HL-60/S4 treated with retinoic acid at 250 ng/mL for 4 days and 3 days (cell line): ENCODE measurements around the gene PSKH1.

Experiments used
- in situ Hi-C: fragments of 300-500 bp; cut with MboI; formaldehyde crosslinking; loops from 2 replicates; pipeline ENCODE4 v1.7.0; 2022; ENCODE audit warnings: low sequenced_read_pairs

Gene PSKH1

DNA sequence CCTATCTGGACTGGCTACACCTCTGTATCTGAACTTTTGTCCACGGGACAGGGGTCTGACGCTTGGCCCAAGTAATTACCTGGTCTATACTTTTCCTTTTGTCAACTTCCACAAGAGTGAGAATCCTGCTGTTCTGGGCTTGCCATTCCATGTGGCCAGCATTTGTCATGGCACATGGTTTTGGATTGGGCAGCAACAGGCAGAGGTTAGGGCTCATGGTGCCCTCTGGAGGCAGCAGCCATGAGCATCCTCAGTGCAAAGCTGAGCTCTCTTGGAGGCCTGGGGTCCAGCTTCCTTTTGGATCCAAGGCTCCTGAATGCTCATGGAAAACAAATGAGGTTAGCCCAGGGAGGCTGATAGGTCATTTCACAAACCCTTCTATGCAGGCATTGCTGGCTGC, 27.7 kb upstream of the PSKH1 start:
- in situ Hi-C loops = no loop called here

DNA sequence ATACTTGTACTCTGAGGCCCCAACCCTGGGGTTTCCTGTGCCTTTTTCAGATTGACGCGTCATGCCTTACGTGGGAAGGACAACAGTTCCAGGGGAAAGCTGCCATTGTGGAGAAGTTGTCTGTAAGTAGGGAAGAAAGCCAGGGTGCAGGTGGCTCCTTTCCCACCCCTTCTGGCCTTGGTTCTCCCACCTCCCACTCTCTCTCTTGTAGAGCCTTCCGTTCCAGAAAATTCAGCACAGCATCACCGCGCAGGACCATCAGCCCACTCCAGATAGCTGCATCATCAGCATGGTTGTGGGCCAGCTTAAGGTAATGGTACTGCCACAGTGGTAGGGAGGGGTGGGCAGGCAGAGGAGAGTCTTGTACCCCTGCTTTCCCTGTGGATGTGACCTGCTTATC, 24.8 kb upstream of the PSKH1 start:
- in situ Hi-C loops = no loop called here

DNA sequence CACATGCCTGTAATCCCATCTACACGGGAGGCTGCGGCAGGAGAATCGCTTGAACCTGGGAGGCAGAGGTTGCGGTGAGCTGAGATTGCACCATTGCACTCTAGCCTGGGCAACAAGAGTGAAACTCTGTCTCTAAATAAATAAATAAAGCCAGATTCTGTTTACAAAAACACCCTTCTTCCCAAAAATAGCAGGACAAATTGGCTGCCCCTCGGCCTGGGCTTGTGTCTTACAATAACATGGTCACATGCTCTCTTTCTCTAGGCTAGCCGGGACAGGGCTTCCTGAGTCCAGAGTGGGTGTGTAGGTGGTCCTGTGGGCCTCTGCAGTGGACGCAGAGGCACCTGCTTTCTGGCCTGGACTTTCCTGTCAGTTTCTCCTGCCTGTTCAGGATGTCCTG, 23.4 kb upstream of the PSKH1 start:
- in situ Hi-C loops = no loop called here

DNA sequence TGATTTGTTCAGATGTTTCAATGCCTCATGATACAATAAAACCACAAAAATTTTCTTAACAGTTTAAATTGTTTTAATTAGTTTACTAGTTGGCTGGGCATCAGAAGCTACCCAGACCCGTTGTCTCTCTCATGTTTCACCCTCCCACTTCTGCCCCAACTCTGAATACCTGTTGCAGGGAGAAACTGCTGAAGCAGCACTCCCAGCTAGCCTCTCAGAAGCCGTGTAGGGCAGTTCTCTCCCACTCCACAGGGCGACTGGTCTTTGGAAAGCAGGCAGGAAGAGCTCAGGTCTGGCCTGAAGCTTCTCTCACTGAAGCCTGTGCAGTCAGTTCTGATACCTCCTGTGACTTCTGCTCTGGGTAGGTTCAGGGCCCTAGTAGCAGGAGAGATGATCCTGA, 21.8 kb upstream of the PSKH1 start:
- in situ Hi-C loops = no loop called here

DNA sequence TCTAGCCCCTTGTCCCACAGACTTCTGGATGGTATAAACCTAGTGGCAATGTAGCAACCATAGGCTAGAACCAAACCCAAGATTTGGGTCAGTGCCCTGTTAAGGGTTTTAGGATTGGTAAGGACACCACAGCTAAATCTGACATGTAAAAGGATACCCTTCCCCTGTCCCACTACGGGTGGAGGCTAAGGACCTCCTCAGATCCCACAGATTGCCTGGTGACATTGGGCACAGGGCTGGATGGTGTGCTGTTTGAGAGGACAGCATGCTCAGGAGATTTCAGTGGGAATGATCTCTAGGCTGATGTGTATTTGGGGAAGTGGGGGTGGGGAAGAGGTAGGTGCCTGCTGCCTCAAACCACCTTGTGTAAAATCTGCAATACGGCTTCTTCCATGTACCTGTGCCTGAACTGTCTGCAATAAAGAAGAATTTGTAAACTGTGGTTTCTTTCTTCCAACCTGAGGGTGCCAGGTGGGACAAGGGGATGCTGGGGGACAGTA, 20.9 kb upstream of the PSKH1 start:
- in situ Hi-C loops = no loop called here

DNA sequence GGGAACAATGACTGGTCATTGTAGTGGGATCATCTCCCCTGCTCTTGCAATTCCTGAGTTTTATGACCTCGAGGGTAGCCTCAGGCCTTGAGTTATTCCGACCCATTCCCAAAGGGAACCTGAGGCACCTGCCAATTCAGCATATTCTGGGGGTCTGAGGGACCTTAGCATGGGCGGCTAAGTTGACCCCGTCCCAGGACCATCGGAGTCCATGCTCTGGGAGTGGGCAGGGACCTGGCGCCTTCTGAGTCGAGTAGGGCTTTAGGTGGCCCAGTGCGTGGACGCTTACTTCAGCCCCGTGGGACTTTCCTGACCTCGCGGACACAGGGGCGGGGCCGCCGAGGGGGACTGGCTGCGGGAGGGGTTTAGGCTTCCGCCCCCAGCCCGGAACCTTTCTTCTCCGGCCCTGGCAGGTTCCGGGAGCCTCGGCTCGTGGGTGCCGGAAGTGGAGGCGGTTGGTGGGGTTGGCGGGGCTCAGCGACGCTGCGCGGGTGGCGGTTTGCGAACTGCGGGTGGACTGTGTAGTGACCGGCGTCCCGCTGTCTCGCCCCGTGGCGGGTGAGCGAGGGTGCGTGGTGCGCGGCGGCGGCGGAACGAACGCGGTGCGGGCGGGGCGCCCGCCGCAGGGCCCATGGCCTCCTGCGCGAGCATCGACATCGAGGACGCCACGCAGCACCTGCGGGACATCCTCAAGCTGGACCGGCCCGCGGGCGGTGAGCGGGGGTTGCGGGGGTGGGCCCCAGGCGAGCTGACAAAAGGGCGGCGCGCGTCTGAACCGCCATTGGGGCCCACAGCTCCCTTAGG, 20.2 kb upstream of the PSKH1 start, which contains the start of gene EDC4:
Gene EDC4, plus strand, starts transcription at position 422 of the 804 bp plus-strand sequence. Its CDS starts 210 bp downstream, at position 632.
- in situ Hi-C loops = no loop called here

DNA sequence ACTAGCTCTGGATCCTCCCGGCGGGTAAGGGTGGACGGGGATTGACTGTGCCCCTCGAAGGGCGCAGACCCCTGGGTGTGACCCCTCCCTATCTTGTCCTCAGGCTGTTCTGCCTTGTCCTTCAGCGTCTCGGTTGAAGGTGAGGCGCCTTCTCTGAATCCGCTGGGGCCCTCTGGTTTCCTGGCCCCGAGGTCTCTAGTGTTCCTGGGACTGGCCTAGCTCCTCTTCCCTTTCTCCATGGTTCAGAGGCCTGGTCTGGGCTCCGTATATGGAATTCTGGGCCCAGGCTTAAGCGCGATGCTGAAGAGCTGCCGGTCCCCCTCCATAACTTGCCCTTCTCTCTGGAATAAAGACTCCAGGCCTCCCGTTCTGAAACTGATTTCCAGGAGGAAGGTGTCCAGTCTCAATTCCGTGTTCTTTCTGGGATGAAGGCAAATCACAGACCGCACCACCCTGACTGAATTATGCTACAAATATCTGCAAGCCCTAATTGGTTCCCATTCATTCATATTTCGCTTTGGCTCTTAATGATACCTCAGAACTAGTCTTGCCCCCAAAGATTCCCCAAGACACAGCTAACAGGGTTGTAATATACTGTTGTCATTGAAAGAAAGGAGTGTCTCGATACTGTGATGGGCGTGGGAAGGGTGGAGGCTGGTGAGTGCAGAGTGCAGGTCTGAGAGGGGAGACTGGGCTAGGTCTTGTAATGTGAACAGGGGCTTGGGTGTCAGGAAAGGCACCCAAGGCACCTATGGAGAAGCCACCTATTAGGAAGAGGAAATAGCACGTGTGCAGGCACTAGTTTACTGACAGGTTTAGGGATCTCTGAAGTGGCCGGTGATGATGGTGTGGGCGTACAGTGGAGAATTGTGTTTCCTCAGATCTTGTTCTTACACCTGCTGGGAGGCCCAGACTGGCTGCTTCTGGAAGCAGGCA, 19.4 kb upstream of the PSKH1 start:
- in situ Hi-C loops = no loop called here

DNA sequence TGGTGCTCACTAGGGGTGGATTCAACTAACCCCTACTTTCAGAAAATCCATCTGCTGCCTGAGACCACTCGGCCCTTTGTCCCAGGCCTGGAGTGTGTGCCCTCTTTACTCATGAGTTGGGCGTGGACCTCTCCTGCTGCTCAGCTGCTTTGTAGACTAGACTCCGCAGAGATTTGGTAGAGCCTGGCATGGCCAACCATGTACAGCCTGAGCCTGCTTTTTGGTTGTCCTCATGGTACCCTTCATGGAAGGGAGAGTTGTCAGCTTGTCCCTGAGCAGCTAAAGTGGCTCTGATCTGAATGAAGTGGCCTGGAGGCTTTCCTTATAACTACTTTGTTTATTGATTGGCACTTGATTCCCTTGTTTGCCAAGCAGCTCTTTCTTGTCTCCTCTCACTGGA, 18.7 kb upstream of the PSKH1 start:
- in situ Hi-C loops = no loop called here

DNA sequence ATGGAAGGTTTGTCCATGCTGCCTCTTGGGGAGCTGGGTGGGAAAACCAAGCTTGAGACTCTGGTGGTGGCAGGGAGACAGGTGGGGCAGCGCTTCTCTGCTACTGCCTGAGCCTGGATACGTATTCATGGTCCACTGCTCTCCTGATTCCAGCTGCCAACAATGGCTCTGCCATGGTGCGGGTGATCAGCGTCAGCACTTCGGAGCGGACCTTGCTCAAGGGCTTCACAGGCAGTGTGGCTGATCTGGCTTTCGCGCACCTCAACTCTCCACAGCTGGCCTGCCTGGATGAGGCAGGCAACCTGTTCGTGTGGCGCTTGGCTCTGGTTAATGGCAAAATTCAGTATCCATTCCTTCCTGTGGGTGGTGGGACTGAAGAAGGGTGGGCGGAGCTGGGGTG, 16.0 kb upstream of the PSKH1 start:
- in situ Hi-C loops = no loop called here

DNA sequence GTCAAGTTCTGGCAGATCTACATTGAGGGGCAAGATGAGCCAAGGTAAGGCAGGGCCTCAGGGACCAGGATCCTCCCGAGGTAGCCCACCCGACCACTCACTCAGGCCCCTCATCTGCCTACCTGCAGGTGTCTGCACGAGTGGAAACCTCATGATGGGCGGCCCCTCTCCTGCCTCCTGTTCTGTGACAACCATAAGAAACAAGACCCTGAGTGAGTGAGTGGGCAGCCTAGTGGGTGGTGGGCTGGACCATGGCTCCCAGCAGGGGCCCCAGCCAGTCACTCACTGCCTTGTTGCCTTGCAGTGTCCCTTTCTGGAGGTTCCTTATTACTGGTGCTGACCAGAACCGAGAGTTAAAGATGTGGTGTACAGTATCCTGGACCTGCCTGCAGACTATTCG, 14.8 kb upstream of the PSKH1 start:
- in situ Hi-C loops = no loop called here

DNA sequence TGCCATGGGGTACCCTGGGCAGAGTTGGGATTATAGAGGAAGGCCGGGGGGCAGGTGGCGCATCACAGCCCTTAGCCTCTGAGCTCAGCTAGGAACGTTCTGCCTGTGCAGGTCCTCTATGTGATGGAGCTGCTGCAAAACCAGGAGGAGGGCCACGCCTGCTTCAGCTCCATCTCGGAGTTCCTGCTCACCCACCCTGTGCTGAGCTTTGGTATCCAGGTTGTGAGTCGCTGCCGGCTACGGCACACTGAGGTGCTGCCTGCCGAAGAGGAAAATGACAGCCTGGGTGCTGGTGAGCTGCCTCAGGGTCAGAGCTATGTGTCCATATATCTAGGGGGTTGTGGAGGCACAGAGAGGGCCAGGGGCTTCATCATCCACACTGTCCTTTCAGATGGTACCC, 14.2 kb upstream of the PSKH1 start:
- in situ Hi-C loops = no loop called here

DNA sequence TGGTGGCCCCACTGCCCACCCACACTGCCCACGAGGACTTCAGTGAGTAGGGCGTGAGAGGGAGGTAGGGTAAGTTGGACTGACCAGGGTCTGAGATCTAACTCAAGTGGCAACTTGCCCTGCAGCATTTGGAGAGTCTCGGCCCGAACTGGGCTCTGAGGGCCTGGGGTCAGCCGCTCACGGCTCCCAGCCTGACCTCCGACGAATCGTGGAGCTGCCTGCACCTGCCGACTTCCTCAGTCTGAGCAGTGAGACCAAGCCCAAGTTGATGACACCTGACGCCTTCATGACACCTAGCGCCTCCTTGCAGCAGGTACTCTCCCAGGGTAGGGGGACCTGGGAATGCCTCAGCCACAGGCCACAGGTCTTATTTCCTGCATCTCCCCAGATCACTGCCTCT, 13.6 kb upstream of the PSKH1 start:
- in situ Hi-C loops = no loop called here

DNA sequence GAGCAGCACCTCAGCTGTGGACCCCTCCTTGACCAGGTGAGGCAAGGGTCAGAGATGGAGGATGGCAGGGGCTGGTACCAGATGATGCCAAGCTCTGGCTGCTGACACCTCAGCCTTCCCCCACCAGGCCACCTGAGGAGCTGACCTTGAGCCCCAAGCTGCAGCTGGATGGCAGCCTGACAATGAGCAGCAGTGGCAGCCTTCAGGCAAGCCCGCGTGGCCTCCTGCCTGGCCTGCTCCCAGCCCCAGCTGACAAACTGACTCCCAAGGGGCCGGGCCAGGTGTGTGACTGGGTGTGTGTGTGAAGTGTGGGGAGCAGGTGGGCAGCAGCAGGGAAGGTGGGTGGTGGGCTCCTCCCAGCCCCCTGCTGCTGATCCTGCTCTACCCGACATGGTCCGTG, 13.1 kb upstream of the PSKH1 start:
- in situ Hi-C loops = no loop called here

DNA sequence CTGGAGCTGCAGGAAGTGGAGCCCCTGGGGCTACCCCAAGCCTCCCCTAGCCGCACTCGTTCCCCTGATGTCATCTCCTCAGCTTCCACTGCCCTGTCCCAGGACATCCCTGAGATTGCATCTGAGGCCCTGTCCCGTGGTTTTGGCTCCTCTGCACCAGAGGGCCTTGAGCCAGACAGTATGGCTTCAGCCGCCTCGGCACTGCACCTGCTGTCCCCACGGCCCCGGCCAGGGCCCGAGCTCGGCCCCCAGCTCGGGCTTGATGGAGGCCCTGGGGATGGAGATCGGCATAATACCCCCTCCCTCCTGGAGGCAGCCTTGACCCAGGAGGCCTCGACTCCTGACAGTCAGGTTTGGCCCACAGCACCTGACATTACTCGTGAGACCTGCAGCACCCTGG, 12.5 kb upstream of the PSKH1 start:
- in situ Hi-C loops = no loop called here

DNA sequence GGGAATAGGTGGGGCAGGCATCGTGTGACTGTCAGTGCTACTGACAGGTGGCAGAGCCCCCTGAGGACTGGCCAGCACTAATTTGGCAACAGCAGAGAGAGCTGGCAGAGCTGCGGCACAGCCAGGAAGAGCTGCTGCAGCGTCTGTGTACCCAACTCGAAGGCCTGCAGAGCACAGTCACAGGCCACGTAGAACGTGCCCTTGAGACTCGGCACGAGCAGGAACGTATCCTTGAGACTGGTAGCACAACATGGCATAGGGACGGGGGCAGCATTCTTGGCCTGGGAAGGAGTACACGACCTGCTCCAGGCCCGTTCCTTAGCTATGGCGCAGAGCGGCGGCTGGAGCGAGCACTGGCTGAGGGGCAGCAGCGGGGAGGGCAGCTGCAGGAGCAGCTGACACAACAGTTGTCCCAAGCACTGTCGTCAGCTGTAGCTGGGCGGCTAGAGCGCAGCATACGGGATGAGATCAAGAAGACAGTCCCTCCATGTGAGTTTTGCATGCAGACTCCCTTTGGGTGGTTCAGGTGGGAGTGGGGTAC, 11.4 kb upstream of the PSKH1 start:
- in situ Hi-C loops = no loop called here

DNA sequence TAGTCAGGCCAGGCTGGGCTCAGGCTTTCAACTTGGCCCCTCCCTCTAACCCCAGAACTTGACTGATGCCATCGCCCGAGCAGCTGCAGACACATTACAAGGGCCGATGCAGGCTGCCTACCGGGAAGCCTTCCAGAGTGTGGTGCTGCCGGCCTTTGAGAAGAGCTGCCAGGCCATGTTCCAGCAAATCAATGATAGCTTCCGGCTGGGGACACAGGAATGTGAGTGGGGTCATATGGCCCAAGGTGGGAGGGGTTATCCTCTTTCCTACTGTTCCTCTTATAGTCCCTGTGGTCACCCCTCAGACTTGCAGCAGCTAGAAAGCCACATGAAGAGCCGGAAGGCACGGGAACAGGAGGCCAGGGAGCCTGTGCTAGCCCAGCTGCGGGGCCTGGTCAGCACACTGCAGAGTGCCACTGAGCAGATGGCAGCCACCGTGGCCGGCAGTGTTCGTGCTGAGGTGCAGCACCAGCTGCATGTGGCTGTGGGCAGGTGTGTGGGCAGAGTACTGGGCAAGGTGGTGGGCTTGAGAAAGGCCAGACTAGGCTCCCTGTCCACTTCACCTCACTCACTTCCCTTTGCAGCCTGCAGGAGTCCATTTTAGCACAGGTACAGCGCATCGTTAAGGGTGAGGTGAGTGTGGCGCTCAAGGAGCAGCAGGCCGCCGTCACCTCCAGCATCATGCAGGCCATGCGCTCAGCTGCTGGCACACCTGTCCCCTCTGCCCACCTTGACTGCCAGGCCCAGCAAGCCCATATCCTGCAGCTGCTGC, 10.5 kb upstream of the PSKH1 start:
- in situ Hi-C loops = no loop called here

DNA sequence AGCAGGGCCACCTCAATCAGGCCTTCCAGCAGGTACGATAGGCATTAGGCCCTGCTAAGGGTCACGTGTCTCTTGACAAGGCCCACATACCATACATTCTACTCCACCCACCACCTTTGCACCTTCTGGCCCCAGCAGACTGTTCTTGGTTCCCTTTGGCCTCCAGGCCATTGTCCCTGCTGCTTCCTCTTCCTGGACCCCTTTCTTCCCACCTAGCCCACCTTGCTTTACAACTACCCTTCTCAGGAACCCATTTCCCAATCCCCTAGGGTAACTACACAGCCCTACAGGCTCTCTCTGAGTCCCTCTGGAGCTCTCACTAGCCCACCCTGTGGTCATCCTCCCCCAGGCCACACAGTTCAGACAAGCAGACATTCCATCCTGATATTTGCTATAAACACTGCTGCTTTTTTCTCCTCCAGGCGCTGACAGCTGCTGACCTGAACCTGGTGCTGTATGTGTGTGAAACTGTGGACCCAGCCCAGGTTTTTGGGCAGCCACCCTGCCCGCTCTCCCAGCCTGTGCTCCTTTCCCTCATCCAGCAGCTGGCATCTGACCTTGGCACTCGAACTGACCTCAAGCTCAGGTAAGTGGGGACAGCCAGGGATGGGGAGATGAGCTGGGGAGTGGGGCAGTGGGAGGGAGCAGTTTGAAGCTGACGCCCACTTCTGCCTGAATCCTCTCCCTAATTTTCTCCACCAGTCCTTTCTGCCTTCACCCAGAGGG, 9.7 kb upstream of the PSKH1 start:
- in situ Hi-C loops = no loop called here

DNA sequence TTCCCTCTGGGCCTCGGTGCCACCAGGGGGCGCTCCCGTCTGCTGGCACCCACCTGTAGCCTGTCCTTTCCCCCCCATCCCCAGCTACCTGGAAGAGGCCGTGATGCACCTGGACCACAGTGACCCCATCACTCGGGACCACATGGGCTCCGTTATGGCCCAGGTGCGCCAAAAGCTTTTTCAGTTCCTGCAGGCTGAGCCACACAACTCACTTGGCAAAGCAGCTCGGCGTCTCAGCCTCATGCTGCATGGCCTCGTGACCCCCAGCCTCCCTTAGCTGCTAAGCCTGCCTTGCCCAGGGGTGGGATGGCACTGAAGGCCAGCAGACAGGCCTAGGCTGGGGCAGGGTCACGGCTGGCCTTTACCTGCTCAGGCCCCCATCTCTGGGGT, 9.2 kb upstream of the PSKH1 start:
- in situ Hi-C loops = no loop called here

DNA sequence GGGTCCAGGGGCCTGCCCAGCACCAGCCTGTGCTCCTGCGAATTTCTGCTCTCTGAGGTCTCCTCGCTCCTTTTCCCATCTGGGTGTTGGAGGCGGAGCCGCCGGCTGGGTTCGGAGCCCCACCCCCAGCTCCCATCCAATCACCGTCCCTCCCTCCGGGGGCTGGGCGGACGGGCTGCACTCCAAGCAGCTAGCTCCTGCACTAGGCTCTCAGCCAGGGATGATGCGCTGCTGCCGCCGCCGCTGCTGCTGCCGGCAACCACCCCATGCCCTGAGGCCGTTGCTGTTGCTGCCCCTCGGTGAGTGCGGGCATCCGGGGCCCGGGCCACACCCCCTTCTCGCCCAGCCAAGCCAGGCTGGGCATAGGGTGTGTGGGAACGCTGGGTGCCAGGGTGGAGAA, 8.4 kb upstream of the PSKH1 start, which contains the start of gene NRN1L:
Gene NRN1L, plus strand, starts transcription at position 202 of the 400 bp plus-strand sequence. Its CDS starts 19 bp downstream, at position 221.
- in situ Hi-C loops = no loop called here

DNA sequence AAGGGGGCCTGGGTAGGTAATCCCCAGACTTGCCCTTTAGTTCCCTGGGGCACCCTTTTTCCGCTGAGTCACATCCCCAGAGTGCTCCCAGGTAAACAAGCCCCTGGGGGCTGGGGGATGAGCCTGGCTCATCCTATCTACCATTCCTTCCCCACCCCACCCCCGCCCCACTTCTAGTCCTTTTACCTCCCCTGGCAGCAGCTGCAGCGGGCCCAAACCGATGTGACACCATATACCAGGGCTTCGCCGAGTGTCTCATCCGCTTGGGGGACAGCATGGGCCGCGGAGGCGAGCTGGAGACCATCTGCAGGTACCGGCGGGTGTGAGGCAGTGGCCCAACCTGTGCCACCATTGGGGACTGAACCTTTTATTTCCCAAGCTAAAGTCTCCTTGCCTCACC, 7.5 kb upstream of the PSKH1 start:
- in situ Hi-C loops = no loop called here
